ENCODE measurements around the gene ARID1B. TPM values are rescaled to one million over a fixed set of nuclear protein-coding genes. Genes with fewer than 3 reads are reported as not detected.

The ARID1B gene
- total RNA-seq, 4 donors from 2014 or later: 25.2 to 103 (median 59.5) TPM

GRCh38 chr6:157150076-157150475 is 372.9 kb downstream of the ARID1B start:
- H3K27me3 ChIP-seq: no peaks in the 10 kb centered on the region
- H3K4me3 ChIP-seq: no peak overlapping the region
- peaks cover 0 to 32% (median 15%) of the 10 kb centered on the region in 3 donors for H3K4me1 ChIP-seq
- peaks cover 0 to 45% (median 0%) of the 10 kb centered on the region in 3 donors for H3K36me3 ChIP-seq
- TF ChIP-seq POLR2A (IDR thresholded peaks at IDR 0.05) (no peak), CTCF (IDR thresholded peaks at IDR 0.05) (no peak)
- intact Hi-C loops (cut with DNase I): no loop called here
- no peak for DNase-seq
- H3K9me3 ChIP-seq: no peaks in the 10 kb centered on the region
- H3K27ac ChIP-seq: no peak overlapping the region
- WGBS, 2 donors: 91 to 97% methylated on average over 6 of the region's 6 CpGs

DNA sequence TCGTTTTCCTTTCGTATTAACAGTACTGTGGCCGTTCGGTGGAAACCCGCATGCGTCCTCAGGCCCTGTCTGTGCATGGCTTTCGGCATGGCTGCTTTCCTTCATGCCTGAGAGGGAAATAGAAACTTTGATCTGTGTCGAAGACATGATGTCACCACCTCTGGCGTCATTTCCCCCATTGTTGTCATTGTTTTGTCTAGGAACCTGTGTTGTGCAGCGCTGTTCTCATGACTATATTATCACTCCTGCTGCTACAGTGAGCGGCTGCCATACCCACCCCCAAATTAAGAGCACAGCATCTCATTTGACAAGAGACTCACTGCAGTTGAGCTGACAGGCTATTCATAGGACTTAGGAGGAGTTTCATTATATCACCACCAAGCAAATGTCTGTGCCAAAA is 373.9 kb downstream of the ARID1B start:
- no peak for DNase-seq
- Histone ChIP-seq H3K27ac (no peak overlapping the region), H3K4me3 (no peak overlapping the region), H3K9me3 (no peaks in the 10 kb centered on the region), H3K36me3 (peaks cover 0 to 54% (median 0%) of the 10 kb centered on the region in 3 donors), H3K4me1 (peaks cover 0 to 23% (median 11%) of the 10 kb centered on the region in 3 donors), H3K27me3 (no peaks in the 10 kb centered on the region)
- WGBS, 2 donors: 87 to 90% methylated on average over 11 of the region's 11 CpGs
- TF ChIP-seq POLR2A (IDR thresholded peaks at IDR 0.05): no peak
- TF ChIP-seq CTCF (IDR thresholded peaks at IDR 0.05): no peak
- intact Hi-C loops (cut with DNase I): no loop called here

GRCh38 chr6:157151989-157152388 is 374.8 kb downstream of the ARID1B start:
- H3K9me3 ChIP-seq: no peaks in the 10 kb centered on the region
- intact Hi-C loops (cut with DNase I): no loop called here
- H3K27ac ChIP-seq: no peak overlapping the region
- H3K27me3 ChIP-seq: no peaks in the 10 kb centered on the region
- H3K4me1 ChIP-seq: peaks cover 0 to 17% (median 11%) of the 10 kb centered on the region in 3 donors
- H3K36me3 ChIP-seq: peaks cover 0 to 62% (median 5%) of the 10 kb centered on the region in 3 donors
- TF ChIP-seq CTCF (IDR thresholded peaks at IDR 0.05): no peak
- TF ChIP-seq POLR2A (IDR thresholded peaks at IDR 0.05): no peak
- no peak for DNase-seq
- H3K4me3 ChIP-seq: no peak overlapping the region
- 47 to 63% methylated on average over 3 of the region's 3 CpGs for WGBS, 2 donors

- no peak overlapping the region for H3K27ac ChIP-seq
- WGBS, 2 donors: 70 to 77% methylated on average over 3 of the region's 3 CpGs
These were observed 375.4 kb downstream of the ARID1B start for GRCh38 chr6:157152556-157152955.

DNA sequence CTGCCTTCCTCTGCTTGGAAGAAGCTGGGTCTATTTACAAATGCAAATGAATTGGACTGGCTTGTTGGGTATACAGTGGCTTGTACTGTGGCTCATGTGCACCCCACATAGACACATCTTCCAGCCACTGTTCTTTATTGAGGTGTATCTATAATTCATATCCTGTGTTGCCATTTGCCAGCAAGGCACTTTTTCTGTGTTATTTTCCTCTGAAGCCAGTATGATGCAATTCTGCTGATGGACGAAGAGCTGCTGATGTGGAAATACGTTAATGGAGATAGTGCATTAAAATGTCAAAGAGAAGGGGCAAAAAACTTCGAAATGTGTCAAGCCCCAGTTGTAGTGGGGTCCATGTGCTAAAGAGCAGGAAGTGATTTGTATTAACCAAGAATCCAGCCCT is 378.6 kb downstream of the ARID1B start:
- Histone ChIP-seq H3K27ac (no peak overlapping the region), H3K36me3 (peaks cover 0 to 72% (median 6%) of the 10 kb centered on the region in 3 donors), H3K9me3 (no peaks in the 10 kb centered on the region), H3K4me1 (no peaks in the 10 kb centered on the region), H3K4me3 (no peak overlapping the region), H3K27me3 (no peaks in the 10 kb centered on the region)
- intact Hi-C loops (cut with DNase I): no loop called here
- 85 to 92% methylated on average over 3 of the region's 3 CpGs for WGBS, 2 donors
- no peak for TF ChIP-seq POLR2A (IDR thresholded peaks at IDR 0.05)
- no peak for TF ChIP-seq CTCF (IDR thresholded peaks at IDR 0.05)
- no peak for DNase-seq

More at GRCh38 chr6:157152556-157152955, 375.4 kb downstream of the ARID1B start:
- Histone ChIP-seq H3K36me3 (peaks cover 0 to 67% (median 6%) of the 10 kb centered on the region in 3 donors), H3K9me3 (no peaks in the 10 kb centered on the region), H3K4me1 (peaks cover 0 to 17% (median 11%) of the 10 kb centered on the region in 3 donors), H3K27me3 (no peaks in the 10 kb centered on the region), H3K4me3 (no peak overlapping the region)
- no peak for DNase-seq
- TF ChIP-seq POLR2A (IDR thresholded peaks at IDR 0.05) (no peak), CTCF (IDR thresholded peaks at IDR 0.05) (no peak)
- intact Hi-C loops (cut with DNase I): no loop called here
